Astrocyte of the cerebellum (primary cell): ENCODE data around the gene ZNF219.

Source experiments
- DNase-seq: peaks from one replicate; pipeline ENCODE4 v3.0.0-alpha.2; 2011; ENCODE audit warnings: low read depth
- H3K4me3 ChIP-seq: 2 replicates; pipeline ENCODE4 v1.5.1; 2011; ENCODE audit warnings: mild to moderate bottlenecking, low read depth, low read length, moderate library complexity
- CTCF ChIP-seq: IDR thresholded peaks from 2 replicates; pipeline ENCODE4 v1.5.1; 2012; ENCODE audit warnings: low read length, low read depth, moderate library complexity, mild to moderate bottlenecking; ENCODE audit errors: missing control alignments
- in situ Hi-C: cut with HindIII; loops from 2 replicates; pipeline ENCODE4 v1.10.0; 2017; ENCODE audit warnings: low sequenced_read_pairs

The ZNF219 gene

GRCh38 chr14:21060614-21061346 lies 37.7 kb downstream of the ZNF219 start:
- H3K4me3 ChIP-seq, result no peak overlapping the region
- TF ChIP-seq CTCF, result no peak
- no peak for DNase-seq
- in situ Hi-C loops, result loop anchor here (5.0 kb wide), 1 partner anchor 47 kb away; no protein-coding TSS in a partner anchor

- TF ChIP-seq CTCF, result no peak
- in situ Hi-C loops, result loop anchor here (5.0 kb wide), 1 partner anchor 47 kb away; no protein-coding TSS in a partner anchor
- H3K4me3 ChIP-seq, result no peak overlapping the region
- no peak for DNase-seq
Measured at GRCh38 chr14:21059842-21060613, 38.4 kb downstream of the ZNF219 start.

- no peak overlapping the region for H3K4me3 ChIP-seq
- TF ChIP-seq CTCF, result no peak
- in situ Hi-C loops, result no loop called here
- DNase-seq, result no peak
Measured at GRCh38 chr14:21058903-21059302, 39.6 kb downstream of the ZNF219 start.

GRCh38 chr14:21057803-21058675 lies 40.4 kb downstream of the ZNF219 start, which contains the start of gene RNASE8:
RNASE8 (plus strand) TSS chr14:21057822; CDS start chr14:21057893, 71 bp downstream.
- in situ Hi-C loops, result no loop called here
- DNase-seq, result no peak
- H3K4me3 ChIP-seq, result no peak within 1 kb of the TSS
- no peak for TF ChIP-seq CTCF

- H3K4me3 ChIP-seq, result no peak overlapping the region
- DNase-seq, result no peak
- in situ Hi-C loops, result no loop called here
- no peak for TF ChIP-seq CTCF
Measured at GRCh38 chr14:21056520-21057163, 41.8 kb downstream of the ZNF219 start.
